ENCODE data around the gene ASCL4. TPM values are rescaled to one million over a fixed set of nuclear protein-coding genes. Genes with fewer than 3 reads are reported as not detected.
"Not testable (repeated sequence)": the region's sequence is repeated elsewhere in the genome, so short reads cannot be mapped to it uniquely, and the experiment has no call there.

ASCL4 gene
- total RNA-seq = not detected
- long read RNA-seq, donor 1 = 0 reads
- long read RNA-seq, donor 2, partial matches to known transcripts = 0 of 1 reads
- long read RNA-seq, donor 2, other reads (novel, unspliced or antisense) = 0 of 1 reads

DNA sequence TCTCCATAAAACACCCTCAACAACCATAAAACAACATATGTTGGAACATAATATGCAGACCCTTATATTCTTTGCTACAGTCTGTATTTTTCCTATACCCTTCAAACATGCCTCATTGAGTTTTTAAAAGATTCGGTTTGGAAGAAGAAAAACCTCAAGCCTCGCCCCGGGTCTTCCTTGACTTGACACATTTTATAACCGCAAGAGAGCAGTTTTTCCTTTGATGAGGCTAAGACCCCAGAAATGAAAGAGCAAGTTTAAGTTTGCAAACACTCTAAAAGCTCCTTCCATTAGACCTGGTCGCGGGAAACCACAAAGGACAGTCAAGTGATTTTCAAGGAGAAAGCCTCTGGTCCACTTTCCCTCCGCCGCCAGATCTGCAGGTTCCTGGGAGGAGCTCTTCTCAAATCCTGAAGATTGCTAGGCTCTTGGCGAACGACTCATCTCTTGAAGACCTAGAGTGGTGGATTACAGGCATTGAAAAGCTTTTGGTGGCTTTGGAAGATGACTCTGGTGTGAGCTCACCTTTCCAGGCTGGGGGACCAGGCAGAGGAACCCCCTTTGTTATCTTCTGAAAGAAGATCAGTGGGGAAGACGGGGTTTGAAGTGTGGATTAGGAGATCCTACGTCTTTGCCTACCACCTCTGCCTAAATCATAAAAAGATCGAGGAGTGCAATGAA lies at the start of gene ASCL4:
TSS of gene ASCL4 (plus strand) at position 356 of the 681 bp plus-strand sequence. CDS start 515 bp downstream, outside the sequence.
- no peak for DNase-seq (ENCODE audit: low spot score)
- intact Hi-C loops (cut with DNase I) = loop anchor here in 1 of 2 donors (5.0 to 10.0 kb wide), 2 partner anchors 108 to 1910 kb away; no protein-coding TSS in a partner anchor

GRCh38 chr12:107727327-107727726 lies 47.2 kb upstream of the ASCL4 start:
- DNase-seq (ENCODE audit: low spot score); intact Hi-C loops (cut with DNase I): not testable (repeated sequence)

DNA sequence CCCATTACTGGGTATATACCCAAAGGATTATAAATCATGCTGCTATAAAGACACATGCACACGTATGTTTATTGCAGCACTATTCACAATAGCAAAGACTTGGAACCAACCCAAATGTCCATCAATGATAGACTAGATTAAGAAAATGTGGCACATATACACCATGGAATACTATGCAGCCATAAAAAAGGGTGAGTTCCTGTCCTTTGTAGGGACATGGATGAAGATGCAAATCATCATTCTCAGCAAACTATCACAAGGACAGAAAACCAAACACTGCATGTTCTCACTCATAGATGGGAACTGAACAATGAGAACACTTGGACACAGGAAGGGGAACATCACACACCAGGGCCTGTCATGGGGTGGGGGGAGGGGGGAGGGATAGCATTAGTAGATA lies 46.8 kb upstream of the ASCL4 start:
- DNase-seq (ENCODE audit: low spot score); intact Hi-C loops (cut with DNase I): not testable (repeated sequence)

DNA sequence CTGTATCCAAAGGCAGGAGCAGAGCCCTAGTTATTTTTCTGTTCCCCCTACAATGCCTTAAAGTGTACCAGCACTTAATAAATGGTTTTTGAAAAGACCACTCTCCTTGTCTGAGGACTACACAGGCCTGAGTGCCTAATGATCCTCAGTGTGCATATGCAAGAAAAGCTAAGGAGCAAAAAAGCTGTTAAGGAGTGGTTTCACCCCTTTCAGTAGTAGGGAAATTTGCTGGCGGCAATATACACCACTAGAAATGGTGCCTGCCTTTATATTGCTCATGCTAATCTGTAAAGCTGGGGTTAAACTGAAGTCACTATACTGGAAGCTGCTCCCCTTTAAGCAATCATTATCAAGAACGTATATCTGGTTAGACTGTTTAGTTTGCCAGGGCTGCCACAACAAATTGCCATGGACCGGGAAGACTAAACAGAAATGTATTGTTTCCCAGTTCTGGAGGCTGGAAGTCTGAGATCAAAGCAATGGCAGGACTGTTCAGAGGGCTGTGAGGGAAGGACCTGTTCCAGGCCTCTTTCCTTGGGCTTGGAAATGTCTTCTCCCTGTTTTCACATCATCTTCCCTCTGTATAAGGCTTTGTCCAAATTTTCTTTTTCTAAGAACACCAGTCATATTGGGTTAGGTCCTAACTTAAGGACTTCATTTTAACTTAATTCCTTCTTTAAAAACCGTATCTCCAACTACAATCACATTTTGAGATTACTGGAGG lies 43.7 kb upstream of the ASCL4 start:
- intact Hi-C loops (cut with DNase I) = loop anchor here in 1 of 2 donors (10.0 kb wide), 1 partner anchor 984 kb away; no protein-coding TSS in a partner anchor
- DNase-seq (ENCODE audit: low spot score) = no peak

DNA sequence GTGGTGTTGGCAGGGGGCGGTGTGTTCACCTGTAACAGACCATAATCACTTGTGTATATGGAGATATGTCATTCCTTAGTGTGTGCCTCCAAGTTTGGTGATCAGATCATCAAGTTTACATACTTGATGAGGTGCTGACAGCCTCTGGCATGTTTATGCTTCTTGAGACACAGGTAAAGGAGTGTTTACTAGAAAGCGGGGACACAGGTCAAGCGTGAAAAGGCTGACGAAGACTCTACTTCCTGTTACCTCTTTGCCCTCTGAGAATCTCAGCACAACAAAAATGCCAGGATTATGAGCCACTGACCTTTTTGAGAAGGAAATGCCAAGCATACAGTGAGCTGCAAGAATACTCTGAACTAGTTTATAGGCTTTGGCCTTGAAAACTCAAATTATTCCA lies 43.1 kb upstream of the ASCL4 start:
- intact Hi-C loops (cut with DNase I) = loop anchor here in 1 of 2 donors (10.0 kb wide), 1 partner anchor 983 kb away; no protein-coding TSS in a partner anchor
- DNase-seq (ENCODE audit: low spot score) = no peak

- no peak for DNase-seq (ENCODE audit: low spot score)
- intact Hi-C loops (cut with DNase I) = loop anchor here in 1 of 2 donors (10.0 kb wide), 1 partner anchor 982 kb away; no protein-coding TSS in a partner anchor
Measured at GRCh38 chr12:107732365-107732764, 42.1 kb upstream of the ASCL4 start.

DNA sequence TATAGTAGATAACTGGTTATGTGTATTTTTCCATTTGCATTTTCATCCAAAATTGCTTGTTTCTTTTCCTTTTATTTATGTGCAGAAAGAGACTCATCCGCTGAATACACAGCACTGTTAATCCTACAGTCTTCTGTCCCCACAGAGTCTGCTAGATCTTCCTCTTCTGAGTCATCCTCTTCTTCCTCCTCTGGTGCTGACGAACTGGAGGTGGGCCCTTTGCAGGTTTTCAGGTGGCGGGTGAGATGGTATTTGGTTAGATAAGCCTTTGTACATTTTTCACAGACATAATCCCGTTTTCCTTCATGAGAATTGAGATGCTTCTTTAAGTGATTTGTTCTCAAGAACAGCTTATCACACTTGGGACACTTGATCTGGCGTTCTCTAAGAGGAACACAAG lies 40.4 kb upstream of the ASCL4 start:
- DNase-seq (ENCODE audit: low spot score) = no peak
- intact Hi-C loops (cut with DNase I) = loop anchor here in 1 of 2 donors (10.0 kb wide), 1 partner anchor 981 kb away; no protein-coding TSS in a partner anchor

DNA sequence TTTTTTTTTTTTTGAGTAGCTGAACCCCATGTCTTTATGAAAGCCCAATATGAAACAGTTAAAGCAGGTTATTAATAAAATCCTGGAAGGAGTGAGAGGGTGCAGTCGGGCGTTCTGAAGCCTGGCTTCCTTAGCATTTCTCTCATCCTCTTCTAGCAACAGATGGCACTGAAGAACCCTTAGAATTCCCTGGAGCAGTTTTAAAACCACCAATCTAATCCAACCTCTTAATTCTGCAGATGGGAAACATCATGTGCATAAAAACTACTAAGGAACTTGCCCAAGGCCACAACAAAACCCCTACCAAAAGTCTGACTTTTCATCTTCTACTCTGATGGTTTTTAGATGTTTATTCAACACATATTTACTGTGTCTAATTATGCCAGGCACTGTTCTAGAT lies 38.7 kb upstream of the ASCL4 start:
- intact Hi-C loops (cut with DNase I) = loop anchor here in 1 of 2 donors (10.0 kb wide), 1 partner anchor 979 kb away; no protein-coding TSS in a partner anchor
- DNase-seq (ENCODE audit: low spot score) = no peak

DNA sequence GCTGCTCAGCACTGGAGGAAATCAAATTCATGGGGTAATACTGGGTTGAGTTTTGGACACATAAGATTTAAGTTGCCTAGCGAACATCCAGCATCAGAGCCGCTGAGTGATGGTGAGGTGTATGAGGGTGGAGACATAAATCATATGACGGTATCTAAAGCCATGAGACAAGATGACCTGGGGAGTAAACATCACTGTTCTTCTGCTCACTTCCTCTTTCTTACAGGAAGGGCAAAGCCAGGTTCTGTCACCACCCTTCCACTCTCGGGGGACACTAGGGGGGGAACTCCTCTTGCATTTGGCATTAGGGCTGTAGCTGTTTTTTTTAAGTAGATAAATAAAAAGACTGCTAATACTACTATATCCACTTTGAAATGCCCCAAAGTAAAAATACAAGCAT lies 37.6 kb upstream of the ASCL4 start:
- intact Hi-C loops (cut with DNase I) = loop anchor here in 1 of 2 donors (10.0 kb wide), 1 partner anchor 978 kb away; no protein-coding TSS in a partner anchor
- DNase-seq (ENCODE audit: low spot score) = no peak

- intact Hi-C loops (cut with DNase I) = no loop called here
- DNase-seq (ENCODE audit: low spot score) = no peak
Measured at GRCh38 chr12:107748472-107748871, 26.0 kb upstream of the ASCL4 start.

DNA sequence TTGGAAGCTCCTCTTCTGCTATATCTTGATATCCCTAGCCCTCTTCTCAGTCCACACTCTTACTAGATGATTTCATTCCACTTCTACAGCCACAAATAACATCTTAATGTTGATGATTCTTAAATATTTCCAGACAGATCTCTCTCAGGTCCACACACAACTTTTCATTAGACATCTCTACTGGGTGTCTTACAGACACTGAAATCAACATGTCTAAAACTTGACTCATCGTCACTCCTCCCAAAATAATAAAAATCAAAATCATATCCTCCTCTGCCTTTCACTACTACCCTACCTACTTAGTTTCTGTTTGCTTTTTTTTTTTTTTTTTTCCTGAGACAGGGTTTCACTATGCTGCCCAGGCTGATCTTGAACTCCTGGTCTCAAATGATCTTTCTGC lies 25.4 kb upstream of the ASCL4 start:
- DNase-seq (ENCODE audit: low spot score) = no peak
- intact Hi-C loops (cut with DNase I) = no loop called here

DNA sequence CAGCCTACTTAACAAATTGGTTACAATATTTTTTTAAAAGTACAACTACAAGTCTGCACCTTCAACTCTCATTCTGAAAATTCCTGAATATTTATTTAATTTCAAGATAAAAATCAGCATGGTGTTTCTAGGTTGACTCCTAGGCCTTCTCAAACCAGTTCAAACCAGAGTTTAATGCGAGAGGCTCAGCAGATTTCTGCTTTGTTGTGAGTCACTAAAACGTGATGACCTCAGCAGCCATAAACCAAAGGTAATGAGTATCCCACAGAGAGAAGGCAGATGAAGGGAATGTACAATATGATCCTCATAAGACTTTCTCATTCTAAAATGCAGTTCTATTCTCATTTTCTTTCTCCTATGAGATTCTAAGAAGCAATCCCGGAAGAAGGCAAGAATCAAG lies 15.1 kb upstream of the ASCL4 start:
- intact Hi-C loops (cut with DNase I) = no loop called here
- DNase-seq (ENCODE audit: low spot score) = no peak

DNA sequence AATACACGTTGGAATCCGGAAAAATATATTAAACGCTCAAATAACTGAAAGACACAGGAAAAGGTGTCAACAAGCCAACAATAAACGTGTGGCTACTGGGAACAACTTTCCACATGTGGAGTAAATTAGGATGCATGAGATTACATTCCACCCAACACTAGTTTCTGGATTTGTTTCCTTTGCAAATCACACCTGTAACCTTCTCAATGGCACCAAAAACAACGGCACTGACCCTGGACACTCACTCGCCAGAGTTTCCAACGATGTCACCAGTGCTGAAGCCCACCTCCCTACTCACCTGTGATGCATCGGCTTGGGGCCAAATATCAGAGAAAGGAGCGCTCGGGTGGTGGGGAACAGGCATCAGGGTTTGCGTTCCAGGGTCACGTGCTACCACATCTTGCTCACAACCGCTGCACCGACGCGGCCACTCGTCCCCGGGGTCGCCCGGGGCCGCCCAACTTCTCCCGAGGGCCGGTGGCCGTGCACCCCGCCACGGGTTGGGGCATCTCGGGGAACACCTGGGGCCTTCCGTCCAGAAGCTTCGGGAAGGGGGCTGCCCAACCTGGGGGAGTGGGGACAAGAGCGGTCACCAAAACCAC lies 14.2 kb upstream of the ASCL4 start:
- DNase-seq (ENCODE audit: low spot score) = no peak
- intact Hi-C loops (cut with DNase I) = no loop called here

DNA sequence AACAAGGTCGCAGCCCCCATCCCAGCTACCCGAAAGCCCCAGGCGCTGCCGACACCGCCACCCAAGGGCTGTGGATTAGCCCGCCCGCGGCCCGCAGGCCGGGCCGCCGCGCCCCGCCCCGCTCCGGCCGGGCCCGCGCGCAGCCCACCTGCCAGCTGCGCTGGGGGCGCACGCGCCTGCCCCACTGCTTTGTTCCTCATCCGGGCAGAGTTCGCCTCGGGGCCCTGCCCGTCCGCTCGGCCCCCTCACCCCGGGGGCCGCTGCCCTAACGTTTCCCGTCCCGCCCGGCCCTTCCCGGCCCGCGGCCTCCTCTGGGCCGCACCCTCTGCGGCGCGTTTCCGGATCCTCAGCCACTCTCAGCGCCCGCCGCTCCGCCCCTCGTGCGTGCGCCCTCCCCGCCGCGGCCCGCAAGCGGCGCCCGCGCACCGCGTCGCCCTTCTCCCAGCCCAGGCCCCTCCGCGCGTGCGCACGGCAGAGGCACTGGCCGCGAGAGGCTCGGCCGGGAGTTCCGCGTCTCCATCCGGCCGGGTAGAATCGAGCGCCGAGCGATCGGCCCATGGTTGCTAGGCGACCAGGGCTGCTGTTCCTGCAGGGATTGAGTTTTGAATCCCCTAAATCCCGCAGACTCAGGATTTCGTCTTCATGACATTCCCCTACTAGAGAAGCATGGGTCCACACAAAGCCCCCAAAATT lies 13.5 kb upstream of the ASCL4 start, which contains the start of gene PRDM4:
TSS of gene PRDM4 (minus strand) at position 329 of the 693 bp plus-strand sequence. CDS start 622 bp downstream, outside the sequence.
- intact Hi-C loops (cut with DNase I) = no loop called here
- DNase-seq (ENCODE audit: low spot score) = peak; percentile 98

- intact Hi-C loops (cut with DNase I) = no loop called here
- no peak for DNase-seq (ENCODE audit: low spot score)
Measured at GRCh38 chr12:107761502-107761904, 13.0 kb upstream of the ASCL4 start.

DNA sequence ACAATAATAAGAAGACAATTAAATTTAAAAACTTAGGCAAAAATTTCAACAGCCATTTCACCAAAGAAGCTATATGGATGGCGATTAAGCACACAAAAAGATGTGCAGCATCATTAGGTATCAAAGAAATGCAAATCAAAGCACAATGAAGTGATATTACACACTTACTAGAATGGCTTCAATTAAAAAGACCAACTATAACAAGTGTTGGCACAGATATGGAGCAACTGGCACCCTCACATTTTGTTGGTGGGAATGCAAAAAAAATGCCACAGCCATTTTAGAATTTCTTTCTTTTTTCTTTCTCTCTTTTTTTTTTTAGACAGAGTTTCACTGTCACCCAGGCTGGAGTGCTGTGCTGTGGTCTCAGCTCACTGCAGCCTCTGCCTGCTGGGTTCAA lies 11.6 kb upstream of the ASCL4 start:
- DNase-seq (ENCODE audit: low spot score) = no peak
- intact Hi-C loops (cut with DNase I) = no loop called here

GRCh38 chr12:107764626-107765025 lies 9.9 kb upstream of the ASCL4 start:
- intact Hi-C loops (cut with DNase I) = no loop called here
- no peak for DNase-seq (ENCODE audit: low spot score)

GRCh38 chr12:107765316-107765715 lies 9.2 kb upstream of the ASCL4 start:
- DNase-seq (ENCODE audit: low spot score) = no peak
- intact Hi-C loops (cut with DNase I) = no loop called here

- intact Hi-C loops (cut with DNase I) = no loop called here
- DNase-seq (ENCODE audit: low spot score) = no peak
Measured at GRCh38 chr12:107767466-107767865, 7.0 kb upstream of the ASCL4 start.
